Body of pancreas (tissue), 4 donors: Measurements from ENCODE around the gene USP27X.
A peak's percentile ranks its signal among the peaks of the same experiment; 100 is the strongest.

Experiments used
- POLR2A ChIP-seq, 3 donors: fragments of 450-650 bp; IDR thresholded peaks; one replicate each; pipeline ENCODE4 v1.6.1; 2016; ENCODE audit warnings: antibody characterized with exemption in 3 of 3, mild to moderate bottlenecking in 2 of 3
- TF ChIP-seq, protein P1 (sequence below), 7 experiments: fragments of 450-650 bp in 4 of 7; fragments of 200-600 bp in 3 of 7; sonication (generic) in 3 of 7; IDR thresholded peaks; one replicate each; pipeline ENCODE4 v1.5.1; 2016 to 2019; ENCODE audit warnings: antibody characterized with exemption in 7 of 7

DNA sequence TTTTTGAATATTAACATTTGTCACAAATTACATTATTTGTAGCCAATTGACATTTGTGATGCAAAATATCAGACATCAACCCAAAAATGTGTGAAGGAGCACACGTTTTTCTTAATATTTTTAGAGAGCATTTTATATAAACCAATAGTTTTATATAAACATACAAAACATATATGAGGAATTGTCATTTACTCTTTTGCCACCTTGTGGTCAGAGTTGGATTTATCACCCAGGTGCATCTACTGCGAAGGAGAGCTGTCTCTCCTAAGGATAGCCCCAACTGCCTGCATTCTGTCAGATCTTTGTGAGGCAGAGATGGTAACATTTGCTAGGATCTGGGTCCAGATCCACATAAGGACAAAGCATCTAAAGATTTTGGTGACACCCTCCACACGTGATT lies 2.5 kb upstream of the USP27X start:
- TF ChIP-seq, protein P1, sequence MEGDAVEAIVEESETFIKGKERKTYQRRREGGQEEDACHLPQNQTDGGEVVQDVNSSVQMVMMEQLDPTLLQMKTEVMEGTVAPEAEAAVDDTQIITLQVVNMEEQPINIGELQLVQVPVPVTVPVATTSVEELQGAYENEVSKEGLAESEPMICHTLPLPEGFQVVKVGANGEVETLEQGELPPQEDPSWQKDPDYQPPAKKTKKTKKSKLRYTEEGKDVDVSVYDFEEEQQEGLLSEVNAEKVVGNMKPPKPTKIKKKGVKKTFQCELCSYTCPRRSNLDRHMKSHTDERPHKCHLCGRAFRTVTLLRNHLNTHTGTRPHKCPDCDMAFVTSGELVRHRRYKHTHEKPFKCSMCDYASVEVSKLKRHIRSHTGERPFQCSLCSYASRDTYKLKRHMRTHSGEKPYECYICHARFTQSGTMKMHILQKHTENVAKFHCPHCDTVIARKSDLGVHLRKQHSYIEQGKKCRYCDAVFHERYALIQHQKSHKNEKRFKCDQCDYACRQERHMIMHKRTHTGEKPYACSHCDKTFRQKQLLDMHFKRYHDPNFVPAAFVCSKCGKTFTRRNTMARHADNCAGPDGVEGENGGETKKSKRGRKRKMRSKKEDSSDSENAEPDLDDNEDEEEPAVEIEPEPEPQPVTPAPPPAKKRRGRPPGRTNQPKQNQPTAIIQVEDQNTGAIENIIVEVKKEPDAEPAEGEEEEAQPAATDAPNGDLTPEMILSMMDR (IDR thresholded peaks at IDR 0.05): peak in 6 of 7 experiments; percentile 32 to 58 (median 44)
- no peak for TF ChIP-seq POLR2A (IDR thresholded peaks at IDR 0.05)
